HCT116 (cell line): ENCODE data around the gene CHN1. TPM values are rescaled to one million over a fixed set of nuclear protein-coding genes. Genes with fewer than 3 reads are reported as not detected.

Experiments used
- ATAC-seq: fragments of 200-7000 bp; cut with Tn5 transposase; 2 replicates; pipeline ENCODE4 v1.9.1; 2020; ENCODE audit warnings: mild to moderate bottlenecking, moderate library complexity
- BruUV-seq: library from RNA; stranded (reverse); fragments of 400-500 nt; replicated peaks from 2 replicates; lab custom pipeline; 2021; lab: Mats Ljungman, UMichigan
- CTCF ChIA-PET: fragments of 300-600 bp; sonication (Branson Sonifier 250); formaldehyde crosslinking; loops from one replicate; lab custom pipeline; 2021; ENCODE audit warnings: antibody characterized with exemption; lab: Charles Lee
- POLR2A ChIA-PET: fragments of 300-600, 350-600 bp; sonication (Branson Sonifier 250); formaldehyde crosslinking; loops from one replicate; lab custom pipeline; 2021; ENCODE audit warnings: antibody characterized with exemption; lab: Charles Lee
- RAD21 ChIA-PET, 2 experiments: fragments of 300-600 bp; sonication (Branson Sonifier 250); formaldehyde crosslinking; loops; one replicate each; lab custom pipeline; 2023; ENCODE audit warnings: low total read pairs in 2 of 2; ENCODE audit not compliant: uncharacterized antibody in 2 of 2, unreplicated experiment in 2 of 2, low non-redundant PET in 1 of 2; lab: Charles Lee
- DNase-seq: peaks from one replicate; pipeline ENCODE4 v3.0.0-alpha.2; 2010; ENCODE audit warnings: low read depth, low spot score
- H2AFZ ChIP-seq: fragments of 200-600 bp; shearing (Covaris generic), sonication (generic); 2 replicates; pipeline ENCODE4 v1.6.1; 2017; ENCODE audit warnings: low read depth, mixed run types, mixed read lengths, antibody characterized with exemption, low read length; ENCODE audit not compliant: poor library complexity, severe bottlenecking
- H3K27ac ChIP-seq: 2 replicates; pipeline ENCODE4 v1.5.1; 2012; ENCODE audit warnings: low read depth, low read length
- H3K27me3 ChIP-seq: fragments of 200-600 bp; sonication (generic); 2 replicates; pipeline ENCODE4 v1.6.1; 2016; ENCODE audit warnings: mixed run types, low read length, mixed read lengths; ENCODE audit not compliant: insufficient read depth
- H3K36me3 ChIP-seq, 2 experiments: fragments of 200-500 bp in 1 of 2; fragments of 200-600 bp in 1 of 2; sonication (Bioruptor generic) in 1 of 2; sonication (generic) in 1 of 2; 2 replicates each; pipeline versions ENCODE4 v1.5.1 to v1.6.1; 2014 to 2016; ENCODE audit warnings: low read length in 2 of 2, inconsistent platforms in 1 of 2, mixed read lengths in 1 of 2, mixed run types in 1 of 2; ENCODE audit not compliant: insufficient read depth in 2 of 2, control insufficient read depth in 1 of 2
- H3K4me1 ChIP-seq, 2 experiments: fragments of 200-600 bp in 1 of 2; sonication (generic) in 1 of 2; 2 replicates each; pipeline versions ENCODE4 v1.5.1 to v1.6.1; 2012 to 2017; ENCODE audit warnings: low read length in 2 of 2, inconsistent platforms in 1 of 2, mild to moderate bottlenecking in 1 of 2, mixed read lengths in 1 of 2, mixed run types in 1 of 2, moderate library complexity in 1 of 2; ENCODE audit not compliant: insufficient read depth in 2 of 2, control insufficient read depth in 1 of 2
- H3K4me2 ChIP-seq: fragments of 200-600 bp; sonication (generic); 2 replicates; pipeline ENCODE4 v1.6.1; 2017; ENCODE audit warnings: mixed run types, low read length, mixed read lengths
- H3K4me3 ChIP-seq, 2 experiments: fragments of 200-600 bp in 1 of 2; sonication (generic) in 1 of 2; replicated peaks in 1 of 2; 2 replicates each; pipeline ENCODE4 v1.5.1; 2011 to 2016; ENCODE audit warnings: low read length in 2 of 2, control low read depth in 1 of 2, low read depth in 1 of 2, mild to moderate bottlenecking in 1 of 2, mixed read lengths in 1 of 2, mixed run types in 1 of 2
- H3K79me2 ChIP-seq: fragments of 200-600 bp; sonication (generic); 2 replicates; pipeline ENCODE4 v1.6.1; 2017; ENCODE audit warnings: mild to moderate bottlenecking, mixed run types, low read length, moderate library complexity, mixed read lengths; ENCODE audit not compliant: insufficient read depth
- H3K9ac ChIP-seq: fragments of 200-600 bp; sonication (generic); 2 replicates; pipeline ENCODE4 v1.6.1; 2016; ENCODE audit warnings: low read length, mixed read lengths
- H3K9me2 ChIP-seq: fragments of 200-600 bp; sonication (generic), shearing (Covaris generic); 2 replicates; pipeline ENCODE4 v1.6.1; 2017; ENCODE audit warnings: mixed run types, mild to moderate bottlenecking, moderate library complexity; ENCODE audit not compliant: insufficient read depth
- H3K9me3 ChIP-seq, 2 experiments: fragments of 200-500 bp in 1 of 2; fragments of 200-600 bp in 1 of 2; sonication (Bioruptor generic) in 1 of 2; sonication (generic) in 1 of 2; 2 replicates each; pipeline ENCODE4 v1.6.1; 2014 to 2017; ENCODE audit warnings: low read length in 2 of 2, mixed read lengths in 2 of 2, inconsistent platforms in 1 of 2, low read depth in 1 of 2, mild to moderate bottlenecking in 1 of 2, mixed run types in 1 of 2, moderate library complexity in 1 of 2; ENCODE audit not compliant: control insufficient read depth in 1 of 2, insufficient read depth in 1 of 2
- H4K20me1 ChIP-seq: fragments of 200-600 bp; sonication (generic), shearing (Covaris generic); 2 replicates; pipeline ENCODE4 v1.6.1; 2017; ENCODE audit warnings: mixed run types, mild to moderate bottlenecking, moderate library complexity; ENCODE audit not compliant: insufficient read depth
- CEBPB ChIP-seq: IDR thresholded peaks from 2 replicates; pipeline ENCODE4 v1.6.1; 2012; ENCODE audit warnings: low read depth
- EGR1 ChIP-seq: IDR thresholded peaks from 2 replicates; pipeline ENCODE4 v1.6.1; 2012; ENCODE audit warnings: low read depth
- ELF1 ChIP-seq: IDR thresholded peaks from 2 replicates; pipeline ENCODE4 v1.6.1; 2012; ENCODE audit warnings: low read depth, borderline replicate concordance
- EZH2 ChIP-seq: fragments of 200-600 bp; sonication (generic); IDR thresholded peaks from 2 replicates; pipeline ENCODE4 v1.6.1; 2017; ENCODE audit warnings: antibody characterized with exemption, mixed run types
- EZH2phosphoT487 ChIP-seq: fragments of 200-600 bp; IDR thresholded peaks from 2 replicates; pipeline ENCODE4 v1.6.1; 2018; ENCODE audit warnings: antibody characterized with exemption, borderline replicate concordance
- JUND ChIP-seq: IDR thresholded peaks from 2 replicates; pipeline ENCODE4 v1.6.1; 2012
- POLR2A ChIP-seq: IDR thresholded peaks from 2 replicates; pipeline ENCODE4 v1.7.0; 2011; ENCODE audit warnings: borderline replicate concordance; ENCODE audit not compliant: insufficient read depth, insufficient read length; ENCODE audit errors: extremely low read depth
- RAD21 ChIP-seq: IDR thresholded peaks from 2 replicates; pipeline ENCODE4 v1.6.1; 2012; ENCODE audit warnings: low read depth, mild to moderate bottlenecking
- SIN3A ChIP-seq: IDR thresholded peaks from 2 replicates; pipeline ENCODE4 v1.6.1; 2012; ENCODE audit warnings: low read depth
- YY1 ChIP-seq: IDR thresholded peaks from 2 replicates; pipeline ENCODE4 v1.6.1; 2011; ENCODE audit warnings: low read length, low read depth, moderate library complexity, mild to moderate bottlenecking; ENCODE audit not compliant: insufficient replicate concordance; ENCODE audit errors: extremely low read depth
- ZNF274 ChIP-seq: fragments of 200-500 bp; sonication (Bioruptor generic); IDR thresholded peaks from 2 replicates; pipeline ENCODE4 v1.6.1; 2014; ENCODE audit warnings: mild to moderate bottlenecking, low read depth, low read length, inconsistent platforms
- intact Hi-C: fragments of 100-400 bp; cut with micrococcal nuclease; formaldehyde crosslinking; loops from 2 replicates; pipeline ENCODE4 v1.10.0; 2022
- total RNA-seq: library from RNA; stranded (reverse); gene quantifications from one replicate; pipeline ENCODE4 v1.2.1, GENCODE V29; 2021; ENCODE audit not compliant: unreplicated experiment
- TF ChIP-seq, protein P1 (sequence below): IDR thresholded peaks from 2 replicates; pipeline ENCODE4 v1.6.1; 2012; ENCODE audit warnings: low read depth
- TF ChIP-seq, protein P2 (sequence below): IDR thresholded peaks from 2 replicates; pipeline ENCODE4 v1.6.1; 2012
- TF ChIP-seq, protein P3 (sequence below): IDR thresholded peaks from 2 replicates; pipeline ENCODE4 v1.6.1; 2011; ENCODE audit warnings: mild to moderate bottlenecking, low read length, moderate library complexity; ENCODE audit not compliant: insufficient replicate concordance; ENCODE audit errors: extremely low read depth
- TF ChIP-seq, protein P4 (sequence below), 3 experiments: fragments of 200-600 bp in 1 of 3; sonication (generic) in 1 of 3; IDR thresholded peaks in 2 of 3; conservative IDR thresholded peaks in 1 of 3; 2 replicates each; pipeline ENCODE4 v1.5.1; 2012 to 2017; ENCODE audit warnings: low read depth in 2 of 3, low read length in 2 of 3, antibody characterized with exemption in 1 of 3, borderline replicate concordance in 1 of 3, control low read depth in 1 of 3, mild to moderate bottlenecking in 1 of 3, mixed read lengths in 1 of 3, mixed run types in 1 of 3, moderate library complexity in 1 of 3; ENCODE audit not compliant: insufficient read depth in 1 of 3
- TF ChIP-seq, protein P5 (sequence below): IDR thresholded peaks from 2 replicates; pipeline ENCODE4 v1.6.1; 2012

Gene CHN1
- total RNA-seq, 1 experiment from 2014 or later: 3.6 TPM

DNA sequence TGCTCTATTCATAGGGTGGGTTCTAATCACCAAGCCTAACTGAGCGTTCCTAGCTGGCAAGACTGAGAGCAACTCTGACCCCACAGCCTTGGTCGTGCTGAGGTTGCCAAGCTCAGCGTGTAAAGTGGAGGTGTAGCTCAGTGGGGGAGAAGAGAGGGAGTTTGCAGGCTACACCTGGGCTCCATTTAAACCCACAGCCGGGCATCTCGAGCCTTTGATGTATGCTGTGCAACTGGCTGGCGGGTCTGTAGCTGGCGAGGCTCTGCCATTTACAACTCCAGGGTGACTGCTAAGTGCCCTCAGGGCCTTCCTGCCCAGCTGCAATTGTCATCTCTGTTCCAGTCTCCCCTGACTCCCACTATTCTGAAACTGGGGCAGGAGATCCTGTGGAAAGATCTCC, 220.9 kb downstream of the CHN1 start:
- POLR2A ChIA-PET: no interaction called here
- Histone ChIP-seq H4K20me1 (no peaks in the 10 kb centered on the region), H3K9me3 (no peaks in the 10 kb centered on the region), H3K27ac (no peak overlapping the region), H3K79me2 (no peaks in the 10 kb centered on the region), H3K9me2 (no peaks in the 10 kb centered on the region), H3K9ac (no peak overlapping the region), H3K4me3 (no peak overlapping the region), H3K27me3 (no peaks in the 10 kb centered on the region), H3K4me1 (peaks cover 10 to 14% of the 10 kb centered on the region in 2 experiments; a peak in 3 of 4 replicates), H3K4me2 (no peak overlapping the region), H3K36me3 (no peaks in the 10 kb centered on the region), H2AFZ (no peak overlapping the region)
- intact Hi-C loops: no loop called here
- no peak for ATAC-seq
- TF ChIP-seq EZH2 (no peak), EGR1 (no peak), JUND (no peak), ZNF274 (no peak), POLR2A (no peak), YY1 (no peak), SIN3A (no peak), CEBPB (no peak), ELF1 (no peak), EZH2phosphoT487 (no peak), RAD21 (no peak)
- TF ChIP-seq, protein P1, sequence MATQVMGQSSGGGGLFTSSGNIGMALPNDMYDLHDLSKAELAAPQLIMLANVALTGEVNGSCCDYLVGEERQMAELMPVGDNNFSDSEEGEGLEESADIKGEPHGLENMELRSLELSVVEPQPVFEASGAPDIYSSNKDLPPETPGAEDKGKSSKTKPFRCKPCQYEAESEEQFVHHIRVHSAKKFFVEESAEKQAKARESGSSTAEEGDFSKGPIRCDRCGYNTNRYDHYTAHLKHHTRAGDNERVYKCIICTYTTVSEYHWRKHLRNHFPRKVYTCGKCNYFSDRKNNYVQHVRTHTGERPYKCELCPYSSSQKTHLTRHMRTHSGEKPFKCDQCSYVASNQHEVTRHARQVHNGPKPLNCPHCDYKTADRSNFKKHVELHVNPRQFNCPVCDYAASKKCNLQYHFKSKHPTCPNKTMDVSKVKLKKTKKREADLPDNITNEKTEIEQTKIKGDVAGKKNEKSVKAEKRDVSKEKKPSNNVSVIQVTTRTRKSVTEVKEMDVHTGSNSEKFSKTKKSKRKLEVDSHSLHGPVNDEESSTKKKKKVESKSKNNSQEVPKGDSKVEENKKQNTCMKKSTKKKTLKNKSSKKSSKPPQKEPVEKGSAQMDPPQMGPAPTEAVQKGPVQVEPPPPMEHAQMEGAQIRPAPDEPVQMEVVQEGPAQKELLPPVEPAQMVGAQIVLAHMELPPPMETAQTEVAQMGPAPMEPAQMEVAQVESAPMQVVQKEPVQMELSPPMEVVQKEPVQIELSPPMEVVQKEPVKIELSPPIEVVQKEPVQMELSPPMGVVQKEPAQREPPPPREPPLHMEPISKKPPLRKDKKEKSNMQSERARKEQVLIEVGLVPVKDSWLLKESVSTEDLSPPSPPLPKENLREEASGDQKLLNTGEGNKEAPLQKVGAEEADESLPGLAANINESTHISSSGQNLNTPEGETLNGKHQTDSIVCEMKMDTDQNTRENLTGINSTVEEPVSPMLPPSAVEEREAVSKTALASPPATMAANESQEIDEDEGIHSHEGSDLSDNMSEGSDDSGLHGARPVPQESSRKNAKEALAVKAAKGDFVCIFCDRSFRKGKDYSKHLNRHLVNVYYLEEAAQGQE: no peak
- TF ChIP-seq, protein P2, sequence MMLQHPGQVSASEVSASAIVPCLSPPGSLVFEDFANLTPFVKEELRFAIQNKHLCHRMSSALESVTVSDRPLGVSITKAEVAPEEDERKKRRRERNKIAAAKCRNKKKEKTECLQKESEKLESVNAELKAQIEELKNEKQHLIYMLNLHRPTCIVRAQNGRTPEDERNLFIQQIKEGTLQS: no peak
- TF ChIP-seq, protein P3, sequence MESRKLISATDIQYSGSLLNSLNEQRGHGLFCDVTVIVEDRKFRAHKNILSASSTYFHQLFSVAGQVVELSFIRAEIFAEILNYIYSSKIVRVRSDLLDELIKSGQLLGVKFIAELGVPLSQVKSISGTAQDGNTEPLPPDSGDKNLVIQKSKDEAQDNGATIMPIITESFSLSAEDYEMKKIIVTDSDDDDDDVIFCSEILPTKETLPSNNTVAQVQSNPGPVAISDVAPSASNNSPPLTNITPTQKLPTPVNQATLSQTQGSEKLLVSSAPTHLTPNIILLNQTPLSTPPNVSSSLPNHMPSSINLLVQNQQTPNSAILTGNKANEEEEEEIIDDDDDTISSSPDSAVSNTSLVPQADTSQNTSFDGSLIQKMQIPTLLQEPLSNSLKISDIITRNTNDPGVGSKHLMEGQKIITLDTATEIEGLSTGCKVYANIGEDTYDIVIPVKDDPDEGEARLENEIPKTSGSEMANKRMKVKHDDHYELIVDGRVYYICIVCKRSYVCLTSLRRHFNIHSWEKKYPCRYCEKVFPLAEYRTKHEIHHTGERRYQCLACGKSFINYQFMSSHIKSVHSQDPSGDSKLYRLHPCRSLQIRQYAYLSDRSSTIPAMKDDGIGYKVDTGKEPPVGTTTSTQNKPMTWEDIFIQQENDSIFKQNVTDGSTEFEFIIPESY: no peak
- TF ChIP-seq, protein P4, sequence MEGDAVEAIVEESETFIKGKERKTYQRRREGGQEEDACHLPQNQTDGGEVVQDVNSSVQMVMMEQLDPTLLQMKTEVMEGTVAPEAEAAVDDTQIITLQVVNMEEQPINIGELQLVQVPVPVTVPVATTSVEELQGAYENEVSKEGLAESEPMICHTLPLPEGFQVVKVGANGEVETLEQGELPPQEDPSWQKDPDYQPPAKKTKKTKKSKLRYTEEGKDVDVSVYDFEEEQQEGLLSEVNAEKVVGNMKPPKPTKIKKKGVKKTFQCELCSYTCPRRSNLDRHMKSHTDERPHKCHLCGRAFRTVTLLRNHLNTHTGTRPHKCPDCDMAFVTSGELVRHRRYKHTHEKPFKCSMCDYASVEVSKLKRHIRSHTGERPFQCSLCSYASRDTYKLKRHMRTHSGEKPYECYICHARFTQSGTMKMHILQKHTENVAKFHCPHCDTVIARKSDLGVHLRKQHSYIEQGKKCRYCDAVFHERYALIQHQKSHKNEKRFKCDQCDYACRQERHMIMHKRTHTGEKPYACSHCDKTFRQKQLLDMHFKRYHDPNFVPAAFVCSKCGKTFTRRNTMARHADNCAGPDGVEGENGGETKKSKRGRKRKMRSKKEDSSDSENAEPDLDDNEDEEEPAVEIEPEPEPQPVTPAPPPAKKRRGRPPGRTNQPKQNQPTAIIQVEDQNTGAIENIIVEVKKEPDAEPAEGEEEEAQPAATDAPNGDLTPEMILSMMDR (IDR thresholded peaks at IDR 0.05 in 2 of 3, conservative IDR thresholded peaks at IDR 0.05 in 1 of 3; ENCODE audit: borderline replicate concordance in 1 of 3, insufficient read depth in 1 of 3, low read depth in 2 of 3, low read length in 2 of 3): no peak
- TF ChIP-seq, protein P5, sequence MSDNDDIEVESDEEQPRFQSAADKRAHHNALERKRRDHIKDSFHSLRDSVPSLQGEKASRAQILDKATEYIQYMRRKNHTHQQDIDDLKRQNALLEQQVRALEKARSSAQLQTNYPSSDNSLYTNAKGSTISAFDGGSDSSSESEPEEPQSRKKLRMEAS: no peak
- RAD21 ChIA-PET: no interaction called here
- BruUV-seq: no TSS peak
- CTCF ChIA-PET: no interaction called here
- DNase-seq: no peak
